HCT116 (cell line): ENCODE results near the gene ATP2A3. TPM values are rescaled to one million over a fixed set of nuclear protein-coding genes. Genes with fewer than 3 reads are reported as not detected.
A peak's percentile ranks its signal among the peaks of the same experiment; 100 is the strongest.

ENCODE experiments used
- ATAC-seq: fragments of 200-7000 bp; cut with Tn5 transposase; 2 replicates; pipeline ENCODE4 v1.9.1; 2020; ENCODE audit warnings: mild to moderate bottlenecking, moderate library complexity
- BruUV-seq: library from RNA; stranded (reverse); fragments of 400-500 nt; replicated peaks from 2 replicates; lab custom pipeline; 2021; lab: Mats Ljungman, UMichigan
- CTCF ChIA-PET: fragments of 300-600 bp; sonication (Branson Sonifier 250); formaldehyde crosslinking; loops from one replicate; lab custom pipeline; 2021; ENCODE audit warnings: antibody characterized with exemption; lab: Charles Lee
- POLR2A ChIA-PET: fragments of 300-600, 350-600 bp; sonication (Branson Sonifier 250); formaldehyde crosslinking; loops from one replicate; lab custom pipeline; 2021; ENCODE audit warnings: antibody characterized with exemption; lab: Charles Lee
- RAD21 ChIA-PET, 2 experiments: fragments of 300-600 bp; sonication (Branson Sonifier 250); formaldehyde crosslinking; loops; one replicate each; lab custom pipeline; 2023; ENCODE audit warnings: low total read pairs in 2 of 2; ENCODE audit not compliant: uncharacterized antibody in 2 of 2, unreplicated experiment in 2 of 2, low non-redundant PET in 1 of 2; lab: Charles Lee
- DNase-seq: peaks from one replicate; pipeline ENCODE4 v3.0.0-alpha.2; 2010; ENCODE audit warnings: low read depth, low spot score
- H2AFZ ChIP-seq: fragments of 200-600 bp; shearing (Covaris generic), sonication (generic); 2 replicates; pipeline ENCODE4 v1.6.1; 2017; ENCODE audit warnings: low read depth, mixed run types, mixed read lengths, antibody characterized with exemption, low read length; ENCODE audit not compliant: poor library complexity, severe bottlenecking
- H3K27ac ChIP-seq: 2 replicates; pipeline ENCODE4 v1.5.1; 2012; ENCODE audit warnings: low read depth, low read length
- H3K27me3 ChIP-seq: fragments of 200-600 bp; sonication (generic); 2 replicates; pipeline ENCODE4 v1.6.1; 2016; ENCODE audit warnings: mixed run types, low read length, mixed read lengths; ENCODE audit not compliant: insufficient read depth
- H3K36me3 ChIP-seq, 2 experiments: fragments of 200-500 bp in 1 of 2; fragments of 200-600 bp in 1 of 2; sonication (Bioruptor generic) in 1 of 2; sonication (generic) in 1 of 2; 2 replicates each; pipeline versions ENCODE4 v1.5.1 to v1.6.1; 2014 to 2016; ENCODE audit warnings: low read length in 2 of 2, inconsistent platforms in 1 of 2, mixed read lengths in 1 of 2, mixed run types in 1 of 2; ENCODE audit not compliant: insufficient read depth in 2 of 2, control insufficient read depth in 1 of 2
- H3K4me1 ChIP-seq, 2 experiments: fragments of 200-600 bp in 1 of 2; sonication (generic) in 1 of 2; 2 replicates each; pipeline versions ENCODE4 v1.5.1 to v1.6.1; 2012 to 2017; ENCODE audit warnings: low read length in 2 of 2, inconsistent platforms in 1 of 2, mild to moderate bottlenecking in 1 of 2, mixed read lengths in 1 of 2, mixed run types in 1 of 2, moderate library complexity in 1 of 2; ENCODE audit not compliant: insufficient read depth in 2 of 2, control insufficient read depth in 1 of 2
- H3K4me2 ChIP-seq: fragments of 200-600 bp; sonication (generic); 2 replicates; pipeline ENCODE4 v1.6.1; 2017; ENCODE audit warnings: mixed run types, low read length, mixed read lengths
- H3K4me3 ChIP-seq, 2 experiments: fragments of 200-600 bp in 1 of 2; sonication (generic) in 1 of 2; replicated peaks in 1 of 2; 2 replicates each; pipeline ENCODE4 v1.5.1; 2011 to 2016; ENCODE audit warnings: low read length in 2 of 2, control low read depth in 1 of 2, low read depth in 1 of 2, mild to moderate bottlenecking in 1 of 2, mixed read lengths in 1 of 2, mixed run types in 1 of 2
- H3K79me2 ChIP-seq: fragments of 200-600 bp; sonication (generic); 2 replicates; pipeline ENCODE4 v1.6.1; 2017; ENCODE audit warnings: mild to moderate bottlenecking, mixed run types, low read length, moderate library complexity, mixed read lengths; ENCODE audit not compliant: insufficient read depth
- H3K9ac ChIP-seq: fragments of 200-600 bp; sonication (generic); 2 replicates; pipeline ENCODE4 v1.6.1; 2016; ENCODE audit warnings: low read length, mixed read lengths
- H3K9me2 ChIP-seq: fragments of 200-600 bp; sonication (generic), shearing (Covaris generic); 2 replicates; pipeline ENCODE4 v1.6.1; 2017; ENCODE audit warnings: mixed run types, mild to moderate bottlenecking, moderate library complexity; ENCODE audit not compliant: insufficient read depth
- H3K9me3 ChIP-seq, 2 experiments: fragments of 200-500 bp in 1 of 2; fragments of 200-600 bp in 1 of 2; sonication (Bioruptor generic) in 1 of 2; sonication (generic) in 1 of 2; 2 replicates each; pipeline ENCODE4 v1.6.1; 2014 to 2017; ENCODE audit warnings: low read length in 2 of 2, mixed read lengths in 2 of 2, inconsistent platforms in 1 of 2, low read depth in 1 of 2, mild to moderate bottlenecking in 1 of 2, mixed run types in 1 of 2, moderate library complexity in 1 of 2; ENCODE audit not compliant: control insufficient read depth in 1 of 2, insufficient read depth in 1 of 2
- H4K20me1 ChIP-seq: fragments of 200-600 bp; sonication (generic), shearing (Covaris generic); 2 replicates; pipeline ENCODE4 v1.6.1; 2017; ENCODE audit warnings: mixed run types, mild to moderate bottlenecking, moderate library complexity; ENCODE audit not compliant: insufficient read depth
- CEBPB ChIP-seq: IDR thresholded peaks from 2 replicates; pipeline ENCODE4 v1.6.1; 2012; ENCODE audit warnings: low read depth
- POLR2A ChIP-seq: IDR thresholded peaks from 2 replicates; pipeline ENCODE4 v1.7.0; 2011; ENCODE audit warnings: borderline replicate concordance; ENCODE audit not compliant: insufficient read depth, insufficient read length; ENCODE audit errors: extremely low read depth
- SRF ChIP-seq: IDR thresholded peaks from 2 replicates; pipeline ENCODE4 v1.6.1; 2012; ENCODE audit warnings: low read depth
- TCF7L2 ChIP-seq: IDR thresholded peaks from 2 replicates; pipeline ENCODE4 v1.7.0; 2011; ENCODE audit warnings: borderline replicate concordance, inconsistent platforms; ENCODE audit not compliant: insufficient read depth, insufficient read length; ENCODE audit errors: extremely low read depth
- intact Hi-C: fragments of 100-400 bp; cut with micrococcal nuclease; formaldehyde crosslinking; loops from 2 replicates; pipeline ENCODE4 v1.10.0; 2022
- total RNA-seq: library from RNA; stranded (reverse); gene quantifications from one replicate; pipeline ENCODE4 v1.2.1, GENCODE V29; 2021; ENCODE audit not compliant: unreplicated experiment

ATP2A3 gene
- total RNA-seq, 1 experiment from 2014 or later, result 23.1 TPM

DNA sequence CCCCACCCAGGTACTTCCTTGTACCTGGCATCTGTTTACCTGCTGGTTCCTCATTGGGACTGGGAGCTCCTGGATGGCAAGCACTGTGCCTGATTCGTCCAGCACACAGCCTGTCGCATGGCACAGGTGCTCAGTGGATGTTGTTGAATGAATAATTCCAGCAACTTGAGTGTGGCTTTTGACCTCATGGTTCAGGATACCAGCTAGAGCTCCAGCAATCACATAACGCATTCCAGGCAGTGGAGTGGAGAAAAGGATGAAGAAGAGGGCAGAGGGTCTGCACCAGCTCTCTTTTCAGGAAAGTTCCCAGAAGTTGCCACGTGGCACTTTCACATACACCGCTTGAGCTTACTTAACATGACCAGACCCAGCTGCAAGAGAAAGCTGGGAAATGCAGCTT, 70.0 kb downstream of the ATP2A3 start:
- RAD21 ChIA-PET, result no interaction called here
- H3K27ac ChIP-seq, result peak overlapping the region; percentile 87; the same call in 1 of the 2 replicates
- no peak for DNase-seq
- no peaks in the 10 kb centered on the region for H3K9me3 ChIP-seq
- no peaks in the 10 kb centered on the region for H3K9me2 ChIP-seq
- no peak overlapping the region for H3K4me3 ChIP-seq
- H3K4me2 ChIP-seq, result peak overlapping the region; percentile 84
- CTCF ChIA-PET, result interaction anchor here (1.2 to 1.8 kb wide), 3 partner anchors 11 to 157 kb away, joined by 5 to 8 read pairs (median 8); no protein-coding TSS in a partner anchor
- no peaks in the 10 kb centered on the region for H3K27me3 ChIP-seq
- H3K9ac ChIP-seq, result no peak overlapping the region
- POLR2A ChIA-PET, result no interaction called here
- intact Hi-C loops, result no loop called here
- no peaks in the 10 kb centered on the region for H3K36me3 ChIP-seq
- H2AFZ ChIP-seq, result no peak overlapping the region
- H3K79me2 ChIP-seq, result peaks cover 2% of the 10 kb centered on the region; the same call in 1 of the 2 replicates
- no peak for ATAC-seq
- TF ChIP-seq CEBPB (no peak), POLR2A (no peak), SRF (no peak)
- BruUV-seq, result no TSS peak
- peaks cover 41 to 55% of the 10 kb centered on the region in 2 experiments for H3K4me1 ChIP-seq
- no peaks in the 10 kb centered on the region for H4K20me1 ChIP-seq

DNA sequence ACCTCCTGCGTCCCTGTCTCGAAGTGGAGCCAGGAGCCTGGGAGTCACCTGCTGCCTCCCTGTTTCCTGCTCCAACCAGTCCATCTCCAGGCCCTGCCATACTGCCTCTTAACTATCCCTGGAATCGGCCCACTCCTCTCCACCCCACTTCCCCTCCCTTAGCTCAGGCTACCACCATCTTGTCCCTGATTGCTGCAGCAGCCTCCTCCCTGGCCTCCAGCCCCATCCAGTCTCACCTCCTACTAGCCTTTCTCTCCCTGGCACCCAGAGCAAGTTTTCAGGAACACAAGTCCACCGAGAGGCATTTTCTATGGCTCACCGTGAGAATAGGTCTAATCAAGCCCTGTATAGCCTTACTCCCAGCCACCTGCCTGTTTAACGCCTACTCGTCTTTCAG, 70.5 kb downstream of the ATP2A3 start:
- CTCF ChIA-PET, result interaction anchor here (1.4 to 1.8 kb wide), 3 partner anchors 20 to 156 kb away, joined by 4 to 8 read pairs (median 5); partner anchors contain the start of gene NCBP3
- H3K4me3 ChIP-seq, result peak overlapping the region; percentile 39 to 57; a peak in 3 of 4 replicates

More for the DNA sequence above, 70.5 kb downstream of the ATP2A3 start:
- peak overlapping the region; percentile 87 for H3K27ac ChIP-seq
- peak overlapping the region; percentile 55 for H3K9ac ChIP-seq
- DNase-seq (no peak), ATAC-seq (no peak)
- no peaks in the 10 kb centered on the region for H4K20me1 ChIP-seq
- H3K9me3 ChIP-seq, result no peaks in the 10 kb centered on the region
- POLR2A ChIA-PET, result no interaction called here
- TF ChIP-seq TCF7L2, result no peak
- no peaks in the 10 kb centered on the region for H3K36me3 ChIP-seq
- BruUV-seq, result no TSS peak
- peaks cover 5% of the 10 kb centered on the region; the same call in 1 of the 2 replicates for H3K79me2 ChIP-seq
- no peaks in the 10 kb centered on the region for H3K27me3 ChIP-seq
- RAD21 ChIA-PET, result no interaction called here
- no peaks in the 10 kb centered on the region for H3K9me2 ChIP-seq
- H3K4me2 ChIP-seq, result peak overlapping the region; percentile 84
- intact Hi-C loops, result no loop called here
- H3K4me1 ChIP-seq, result peaks cover 46 to 59% of the 10 kb centered on the region in 2 experiments
- no peak overlapping the region for H2AFZ ChIP-seq
